ENCODE measurements around the gene OLFML2B. TPM values are rescaled to one million over a fixed set of nuclear protein-coding genes. Genes with fewer than 3 reads are reported as not detected.

The OLFML2B gene
- total and polyA plus RNA-seq, 2 experiments from 2014 or later: 1.2 to 2.9 TPM

DNA sequence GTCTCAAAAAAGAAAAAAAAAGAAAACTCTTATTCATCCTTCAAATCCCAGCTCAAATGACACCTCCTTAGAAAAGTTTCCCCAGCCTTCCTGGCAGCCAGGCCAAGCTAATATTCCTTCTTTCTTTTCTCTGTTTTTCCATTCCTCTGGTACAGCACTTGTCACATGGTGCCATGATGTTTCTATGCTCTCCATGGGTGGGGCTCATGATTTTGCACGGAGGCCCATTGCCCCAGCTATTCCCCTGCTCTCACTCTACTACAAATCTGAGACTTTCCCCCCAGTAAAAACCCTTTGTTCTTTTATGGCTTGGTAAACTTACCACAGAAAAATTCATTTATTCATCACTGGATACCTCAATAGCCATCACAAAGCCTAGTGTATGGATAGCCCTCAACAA lies 26.5 kb downstream of the OLFML2B start:
- Histone ChIP-seq H3K9me2 (replicated peaks; ENCODE audit: insufficient read depth) (no peaks in the 10 kb centered on the region), H3K27ac (no peak overlapping the region), H3K4me2 (no peak overlapping the region), H3K4me1 (ENCODE audit: insufficient read depth) (no peaks in the 10 kb centered on the region), H3K27me3 (no peaks in the 10 kb centered on the region), H3K9me3 (ENCODE audit: low read depth) (no peaks in the 10 kb centered on the region), H2AFZ (no peak overlapping the region), H3K4me3 (no peak overlapping the region), H4K20me1 (ENCODE audit: insufficient read depth, poor library complexity, severe bottlenecking) (no peaks in the 10 kb centered on the region), H3K79me2 (no peaks in the 10 kb centered on the region), H3K36me3 (replicated peaks; ENCODE audit: insufficient read depth, low read depth) (no peaks in the 10 kb centered on the region)
- DNase-seq (ENCODE audit: low spot score): no peak
- TF ChIP-seq, protein P1, sequence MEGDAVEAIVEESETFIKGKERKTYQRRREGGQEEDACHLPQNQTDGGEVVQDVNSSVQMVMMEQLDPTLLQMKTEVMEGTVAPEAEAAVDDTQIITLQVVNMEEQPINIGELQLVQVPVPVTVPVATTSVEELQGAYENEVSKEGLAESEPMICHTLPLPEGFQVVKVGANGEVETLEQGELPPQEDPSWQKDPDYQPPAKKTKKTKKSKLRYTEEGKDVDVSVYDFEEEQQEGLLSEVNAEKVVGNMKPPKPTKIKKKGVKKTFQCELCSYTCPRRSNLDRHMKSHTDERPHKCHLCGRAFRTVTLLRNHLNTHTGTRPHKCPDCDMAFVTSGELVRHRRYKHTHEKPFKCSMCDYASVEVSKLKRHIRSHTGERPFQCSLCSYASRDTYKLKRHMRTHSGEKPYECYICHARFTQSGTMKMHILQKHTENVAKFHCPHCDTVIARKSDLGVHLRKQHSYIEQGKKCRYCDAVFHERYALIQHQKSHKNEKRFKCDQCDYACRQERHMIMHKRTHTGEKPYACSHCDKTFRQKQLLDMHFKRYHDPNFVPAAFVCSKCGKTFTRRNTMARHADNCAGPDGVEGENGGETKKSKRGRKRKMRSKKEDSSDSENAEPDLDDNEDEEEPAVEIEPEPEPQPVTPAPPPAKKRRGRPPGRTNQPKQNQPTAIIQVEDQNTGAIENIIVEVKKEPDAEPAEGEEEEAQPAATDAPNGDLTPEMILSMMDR (IDR thresholded peaks at IDR 0.05; ENCODE audit: poor library complexity): no peak
- TF ChIP-seq EZH2 (IDR thresholded peaks at IDR 0.05; ENCODE audit: borderline replicate concordance): no peak
- no peak for TF ChIP-seq EZH2phosphoT487 (IDR thresholded peaks at IDR 0.05; ENCODE audit: low read depth, severe bottlenecking, unreplicated experiment)
- 73% methylated on average over 1 of the region's 1 CpG for WGBS (ENCODE audit: low lambda C conversion rate, missing lambda C conversion rate)

DNA sequence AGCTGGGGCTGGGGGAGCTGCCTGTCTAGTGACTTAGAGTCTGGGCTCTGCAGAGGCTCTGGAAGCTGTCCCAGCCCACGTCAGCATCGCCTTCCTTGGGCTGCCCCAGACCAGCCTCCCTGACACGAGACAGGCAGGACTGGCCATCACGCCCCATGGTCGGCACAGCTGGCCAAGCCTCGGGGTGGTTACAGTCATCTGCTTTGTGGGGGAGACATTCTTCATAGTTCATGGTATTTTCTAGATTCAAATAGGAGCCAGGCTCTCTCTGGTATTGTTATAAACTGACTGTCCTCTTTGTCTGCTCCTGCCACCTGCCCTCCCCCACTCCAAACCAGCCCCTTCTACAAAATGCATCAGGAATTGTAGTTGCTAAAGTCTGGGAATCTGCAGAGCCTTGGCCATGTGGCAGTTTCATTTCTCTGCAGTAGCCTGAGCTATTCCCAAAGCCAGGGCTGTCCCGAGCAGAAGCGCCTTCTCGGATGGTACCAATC lies 29.4 kb downstream of the OLFML2B start:
- no peaks in the 10 kb centered on the region for H3K4me1 ChIP-seq (ENCODE audit: insufficient read depth)
- H3K9me2 ChIP-seq (replicated peaks; ENCODE audit: insufficient read depth): no peaks in the 10 kb centered on the region
- 57% methylated on average over 9 of the region's 9 CpGs for WGBS (ENCODE audit: low lambda C conversion rate, missing lambda C conversion rate)
- TF ChIP-seq EZH2phosphoT487 (IDR thresholded peaks at IDR 0.05; ENCODE audit: low read depth, severe bottlenecking, unreplicated experiment) (no peak), EZH2 (IDR thresholded peaks at IDR 0.05; ENCODE audit: borderline replicate concordance) (no peak)
- TF ChIP-seq, protein P1 (IDR thresholded peaks at IDR 0.05; ENCODE audit: poor library complexity): no peak
- no peaks in the 10 kb centered on the region for H3K9me3 ChIP-seq (ENCODE audit: low read depth)
- no peak for DNase-seq (ENCODE audit: low spot score)
- no peak overlapping the region for H3K27ac ChIP-seq
- H2AFZ ChIP-seq: no peak overlapping the region
- H3K79me2 ChIP-seq: no peaks in the 10 kb centered on the region
- H3K36me3 ChIP-seq (replicated peaks; ENCODE audit: insufficient read depth, low read depth): no peaks in the 10 kb centered on the region
- H3K4me3 ChIP-seq: no peak overlapping the region
- H3K4me2 ChIP-seq: no peak overlapping the region
- H3K27me3 ChIP-seq: no peaks in the 10 kb centered on the region
- H4K20me1 ChIP-seq (ENCODE audit: insufficient read depth, poor library complexity, severe bottlenecking): no peaks in the 10 kb centered on the region

DNA sequence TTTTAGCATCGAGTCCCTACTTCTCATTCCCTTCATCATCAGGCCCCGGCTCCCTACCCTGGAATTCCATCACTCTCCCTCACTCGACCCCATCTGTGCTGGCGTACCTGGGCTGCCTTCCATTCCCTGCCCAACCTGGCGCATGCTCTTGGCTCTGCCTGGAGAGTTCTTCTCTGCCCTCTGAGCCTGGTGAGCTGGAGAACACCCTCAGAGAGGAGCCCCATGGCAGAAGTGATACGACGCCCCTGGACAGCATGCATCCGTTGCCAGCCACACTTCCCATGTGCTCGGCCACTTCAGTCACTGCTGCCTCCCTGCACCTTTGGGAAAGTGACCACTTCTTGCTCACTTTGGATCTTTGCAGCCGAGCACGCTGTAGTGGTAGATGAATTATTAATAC lies 30.1 kb downstream of the OLFML2B start:
- TF ChIP-seq EZH2 (IDR thresholded peaks at IDR 0.05; ENCODE audit: borderline replicate concordance) (no peak), EZH2phosphoT487 (IDR thresholded peaks at IDR 0.05; ENCODE audit: low read depth, severe bottlenecking, unreplicated experiment) (no peak)
- TF ChIP-seq, protein P1 (IDR thresholded peaks at IDR 0.05; ENCODE audit: poor library complexity): no peak
- no peaks in the 10 kb centered on the region for H3K27me3 ChIP-seq
- H3K4me1 ChIP-seq (ENCODE audit: insufficient read depth): no peaks in the 10 kb centered on the region
- no peaks in the 10 kb centered on the region for H3K9me2 ChIP-seq (replicated peaks; ENCODE audit: insufficient read depth)
- no peak overlapping the region for H2AFZ ChIP-seq
- H3K4me3 ChIP-seq: no peak overlapping the region
- no peak overlapping the region for H3K27ac ChIP-seq
- H4K20me1 ChIP-seq (ENCODE audit: insufficient read depth, poor library complexity, severe bottlenecking): no peaks in the 10 kb centered on the region
- WGBS (ENCODE audit: low lambda C conversion rate, missing lambda C conversion rate): 94% methylated on average over 11 of the region's 11 CpGs
- no peak overlapping the region for H3K4me2 ChIP-seq
- no peak for DNase-seq (ENCODE audit: low spot score)
- H3K36me3 ChIP-seq (replicated peaks; ENCODE audit: insufficient read depth, low read depth): no peaks in the 10 kb centered on the region
- no peaks in the 10 kb centered on the region for H3K79me2 ChIP-seq
- H3K9me3 ChIP-seq (ENCODE audit: low read depth): no peaks in the 10 kb centered on the region

DNA sequence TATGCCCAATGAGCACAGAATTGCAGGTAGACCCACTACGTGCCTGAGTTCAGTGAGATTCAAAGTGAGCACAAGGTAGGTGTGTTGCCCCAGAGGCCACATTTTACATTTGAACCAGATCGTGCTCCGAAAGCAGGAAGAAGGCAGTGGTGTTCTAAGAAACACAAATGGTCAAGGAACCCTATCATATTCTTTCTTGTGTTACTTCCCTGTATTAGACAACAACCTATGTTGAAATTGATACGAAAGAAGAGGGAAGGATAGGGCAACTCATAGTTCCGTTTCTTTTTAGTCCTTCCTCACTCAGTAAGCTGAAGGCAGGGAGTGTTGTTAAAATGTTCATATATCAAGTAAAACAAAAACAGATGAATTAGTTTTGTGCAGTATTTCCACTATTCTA lies 33.9 kb downstream of the OLFML2B start:
- H3K27ac ChIP-seq: no peak overlapping the region
- no peak for TF ChIP-seq EZH2 (IDR thresholded peaks at IDR 0.05; ENCODE audit: borderline replicate concordance)
- TF ChIP-seq EZH2phosphoT487 (IDR thresholded peaks at IDR 0.05; ENCODE audit: low read depth, severe bottlenecking, unreplicated experiment): no peak
- TF ChIP-seq, protein P1 (IDR thresholded peaks at IDR 0.05; ENCODE audit: poor library complexity): no peak
- 91% methylated on average over 5 of the region's 5 CpGs for WGBS (ENCODE audit: low lambda C conversion rate, missing lambda C conversion rate)

More for the DNA sequence above, 33.9 kb downstream of the OLFML2B start:
- Histone ChIP-seq H3K9me3 (ENCODE audit: low read depth) (no peaks in the 10 kb centered on the region), H3K36me3 (replicated peaks; ENCODE audit: insufficient read depth, low read depth) (no peaks in the 10 kb centered on the region), H3K79me2 (no peaks in the 10 kb centered on the region), H4K20me1 (ENCODE audit: insufficient read depth, poor library complexity, severe bottlenecking) (no peaks in the 10 kb centered on the region), H3K9me2 (replicated peaks; ENCODE audit: insufficient read depth) (no peaks in the 10 kb centered on the region), H3K4me3 (no peak overlapping the region), H2AFZ (no peak overlapping the region), H3K27me3 (no peaks in the 10 kb centered on the region), H3K4me2 (no peak overlapping the region), H3K4me1 (ENCODE audit: insufficient read depth) (no peaks in the 10 kb centered on the region)
- no peak for DNase-seq (ENCODE audit: low spot score)

Data from hepatocyte (in vitro differentiated cells).